SK-N-DZ (cell line): ENCODE measurements around the gene MARCKSL1.

Source experiments
- DNase-seq: peaks from one replicate; pipeline ENCODE4 v3.0.0-alpha.2; 2015; ENCODE audit warnings: low spot score

MARCKSL1 gene

GRCh38 chr1:32353431-32353830 lies 17.4 kb upstream of the MARCKSL1 start:
- DNase-seq = no peak

- DNase-seq = no peak
Measured at GRCh38 chr1:32352831-32353383, 16.9 kb upstream of the MARCKSL1 start.

- DNase-seq = no peak
Measured at GRCh38 chr1:32352239-32352745, 16.3 kb upstream of the MARCKSL1 start.

- peak; percentile 91 for DNase-seq
Measured at GRCh38 chr1:32351399-32352238, 15.6 kb upstream of the MARCKSL1 start.

- DNase-seq = no peak
Measured at GRCh38 chr1:32350785-32351398, 14.9 kb upstream of the MARCKSL1 start.

- no peak for DNase-seq
Measured at GRCh38 chr1:32349211-32349708, 13.2 kb upstream of the MARCKSL1 start.

GRCh38 chr1:32346532-32347157 lies 10.6 kb upstream of the MARCKSL1 start:
- DNase-seq = no peak

GRCh38 chr1:32345289-32345827 lies 9.3 kb upstream of the MARCKSL1 start:
- DNase-seq = no peak

- no peak for DNase-seq
Measured at GRCh38 chr1:32342704-32343103, 6.7 kb upstream of the MARCKSL1 start.

- no peak for DNase-seq
Measured at GRCh38 chr1:32341971-32342370, 5.9 kb upstream of the MARCKSL1 start.

GRCh38 chr1:32341186-32341757 lies 5.2 kb upstream of the MARCKSL1 start:
- DNase-seq = no peak

GRCh38 chr1:32339363-32339978 lies 3.4 kb upstream of the MARCKSL1 start:
- no peak for DNase-seq

GRCh38 chr1:32338637-32339145 lies 2.7 kb upstream of the MARCKSL1 start:
- DNase-seq = no peak

GRCh38 chr1:32337855-32338636 lies 2.0 kb upstream of the MARCKSL1 start:
- DNase-seq = no peak

GRCh38 chr1:32336963-32337675 lies 1.1 kb upstream of the MARCKSL1 start:
- DNase-seq = no peak

- no peak for DNase-seq
Measured at GRCh38 chr1:32336591-32336932, 529 bp upstream of the MARCKSL1 start.

- DNase-seq = no peak
Measured at GRCh38 chr1:32335535-32335789, 571 bp downstream of the MARCKSL1 start.

GRCh38 chr1:32334864-32335534 lies 1.0 kb downstream of the MARCKSL1 start:
- DNase-seq = no peak

- no peak for DNase-seq
Measured at GRCh38 chr1:32334274-32334861, 1.7 kb downstream of the MARCKSL1 start.
